OCI-LY1 (cell line): ENCODE data around the gene OTOS.

ENCODE experiments used
- H2AFZ ChIP-seq: fragments of 200-600 bp; sonication (generic), shearing (Covaris generic); 2 replicates; pipeline ENCODE4 v1.6.0; 2014; ENCODE audit warnings: antibody characterized with exemption, mild to moderate bottlenecking, low read length
- H3F3A ChIP-seq: fragments of 200-600 bp; sonication (generic), shearing (Covaris generic); 2 replicates; pipeline ENCODE4 v1.6.0; 2014; ENCODE audit warnings: mild to moderate bottlenecking, antibody characterized with exemption, low read length, moderate library complexity; ENCODE audit not compliant: insufficient read depth
- H3K27ac ChIP-seq: fragments of 200-600 bp; sonication (generic); 2 replicates; pipeline ENCODE4 v1.5.1; 2014; ENCODE audit warnings: low read length, mixed run types, mild to moderate bottlenecking, low read depth; ENCODE audit not compliant: poor library complexity, severe bottlenecking
- H3K27me3 ChIP-seq: fragments of 200-600 bp; sonication (generic); 2 replicates; pipeline ENCODE4 v1.6.0; 2014; ENCODE audit warnings: antibody characterized with exemption, mild to moderate bottlenecking, low read length, moderate library complexity; ENCODE audit not compliant: insufficient read depth
- H3K36me3 ChIP-seq: fragments of 200-600 bp; sonication (generic); 2 replicates; pipeline ENCODE4 v1.6.1; 2014; ENCODE audit warnings: mild to moderate bottlenecking, antibody characterized with exemption, low read length, moderate library complexity, mixed read lengths; ENCODE audit not compliant: insufficient read depth
- H3K4me1 ChIP-seq: fragments of 200-600 bp; sonication (generic); 2 replicates; pipeline ENCODE4 v1.5.1; 2014; ENCODE audit warnings: mild to moderate bottlenecking, low read length, moderate library complexity; ENCODE audit not compliant: insufficient read depth, severe bottlenecking
- H3K4me2 ChIP-seq: fragments of 200-600 bp; sonication (generic), shearing (Covaris generic); 2 replicates; pipeline ENCODE4 v1.6.1; 2014; ENCODE audit warnings: low read length
- H3K4me3 ChIP-seq: fragments of 200-600 bp; sonication (generic); 2 replicates; pipeline ENCODE4 v1.5.1; 2014; ENCODE audit warnings: low read length, low read depth, mild to moderate bottlenecking, mixed read lengths; ENCODE audit not compliant: poor library complexity, severe bottlenecking
- H3K79me2 ChIP-seq: fragments of 200-600 bp; shearing (Covaris generic); 2 replicates; pipeline ENCODE4 v1.6.1; 2016; ENCODE audit warnings: mixed run types, low read length, mixed read lengths; ENCODE audit not compliant: insufficient read depth
- H3K9ac ChIP-seq: fragments of 200-600 bp; sonication (generic), shearing (Covaris generic); 2 replicates; pipeline ENCODE4 v1.6.1; 2014; ENCODE audit warnings: mild to moderate bottlenecking, low read length, mixed read lengths
- H3K9me2 ChIP-seq: fragments of 200-600 bp; sonication (generic), shearing (Covaris generic); 2 replicates; pipeline ENCODE4 v1.6.1; 2014; ENCODE audit warnings: low read depth, mild to moderate bottlenecking, low read length, mixed read lengths
- H3K9me3 ChIP-seq: fragments of 200-600 bp; shearing (Covaris generic); 2 replicates; pipeline ENCODE4 v1.6.1; 2014; ENCODE audit warnings: low read length, mixed read lengths
- H4K20me1 ChIP-seq: fragments of 200-600 bp; sonication (generic), shearing (Covaris generic); 2 replicates; pipeline ENCODE4 v1.6.0; 2016; ENCODE audit warnings: mild to moderate bottlenecking, low read length; ENCODE audit not compliant: insufficient read depth
- EZH2 ChIP-seq: fragments of 200-600 bp; sonication (generic), shearing (Covaris generic); IDR thresholded peaks from 2 replicates; pipeline ENCODE4 v1.8.0; 2017; ENCODE audit warnings: borderline replicate concordance, mixed run types, mild to moderate bottlenecking, antibody characterized with exemption, low read length, moderate library complexity, mixed read lengths
- TF ChIP-seq, protein P1 (sequence below): fragments of 200-600 bp; sonication (generic), shearing (Covaris generic); IDR thresholded peaks from 2 replicates; pipeline ENCODE4 v1.5.1; 2017; ENCODE audit warnings: mild to moderate bottlenecking, antibody characterized with exemption, low read length, moderate library complexity, mixed read lengths

Gene OTOS

GRCh38 chr2:240098349-240098748, 42.1 kb downstream of the OTOS start:
- H3K79me2 ChIP-seq, result no peaks in the 10 kb centered on the region
- H3K4me3 ChIP-seq, result no peak overlapping the region
- H3F3A ChIP-seq, result no peaks in the 10 kb centered on the region
- no peak overlapping the region for H2AFZ ChIP-seq
- H3K9me3 ChIP-seq, result peaks cover 2% of the 10 kb centered on the region; the same call in 1 of the 2 replicates
- no peaks in the 10 kb centered on the region for H3K27me3 ChIP-seq
- no peak for TF ChIP-seq EZH2
- TF ChIP-seq, protein P1, sequence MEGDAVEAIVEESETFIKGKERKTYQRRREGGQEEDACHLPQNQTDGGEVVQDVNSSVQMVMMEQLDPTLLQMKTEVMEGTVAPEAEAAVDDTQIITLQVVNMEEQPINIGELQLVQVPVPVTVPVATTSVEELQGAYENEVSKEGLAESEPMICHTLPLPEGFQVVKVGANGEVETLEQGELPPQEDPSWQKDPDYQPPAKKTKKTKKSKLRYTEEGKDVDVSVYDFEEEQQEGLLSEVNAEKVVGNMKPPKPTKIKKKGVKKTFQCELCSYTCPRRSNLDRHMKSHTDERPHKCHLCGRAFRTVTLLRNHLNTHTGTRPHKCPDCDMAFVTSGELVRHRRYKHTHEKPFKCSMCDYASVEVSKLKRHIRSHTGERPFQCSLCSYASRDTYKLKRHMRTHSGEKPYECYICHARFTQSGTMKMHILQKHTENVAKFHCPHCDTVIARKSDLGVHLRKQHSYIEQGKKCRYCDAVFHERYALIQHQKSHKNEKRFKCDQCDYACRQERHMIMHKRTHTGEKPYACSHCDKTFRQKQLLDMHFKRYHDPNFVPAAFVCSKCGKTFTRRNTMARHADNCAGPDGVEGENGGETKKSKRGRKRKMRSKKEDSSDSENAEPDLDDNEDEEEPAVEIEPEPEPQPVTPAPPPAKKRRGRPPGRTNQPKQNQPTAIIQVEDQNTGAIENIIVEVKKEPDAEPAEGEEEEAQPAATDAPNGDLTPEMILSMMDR, result no peak
- H3K4me2 ChIP-seq, result no peak overlapping the region
- H3K4me1 ChIP-seq, result no peaks in the 10 kb centered on the region
- H3K27ac ChIP-seq, result no peak overlapping the region
- no peaks in the 10 kb centered on the region for H3K9me2 ChIP-seq
- H3K36me3 ChIP-seq, result no peaks in the 10 kb centered on the region
- no peaks in the 10 kb centered on the region for H4K20me1 ChIP-seq
- no peak overlapping the region for H3K9ac ChIP-seq

DNA sequence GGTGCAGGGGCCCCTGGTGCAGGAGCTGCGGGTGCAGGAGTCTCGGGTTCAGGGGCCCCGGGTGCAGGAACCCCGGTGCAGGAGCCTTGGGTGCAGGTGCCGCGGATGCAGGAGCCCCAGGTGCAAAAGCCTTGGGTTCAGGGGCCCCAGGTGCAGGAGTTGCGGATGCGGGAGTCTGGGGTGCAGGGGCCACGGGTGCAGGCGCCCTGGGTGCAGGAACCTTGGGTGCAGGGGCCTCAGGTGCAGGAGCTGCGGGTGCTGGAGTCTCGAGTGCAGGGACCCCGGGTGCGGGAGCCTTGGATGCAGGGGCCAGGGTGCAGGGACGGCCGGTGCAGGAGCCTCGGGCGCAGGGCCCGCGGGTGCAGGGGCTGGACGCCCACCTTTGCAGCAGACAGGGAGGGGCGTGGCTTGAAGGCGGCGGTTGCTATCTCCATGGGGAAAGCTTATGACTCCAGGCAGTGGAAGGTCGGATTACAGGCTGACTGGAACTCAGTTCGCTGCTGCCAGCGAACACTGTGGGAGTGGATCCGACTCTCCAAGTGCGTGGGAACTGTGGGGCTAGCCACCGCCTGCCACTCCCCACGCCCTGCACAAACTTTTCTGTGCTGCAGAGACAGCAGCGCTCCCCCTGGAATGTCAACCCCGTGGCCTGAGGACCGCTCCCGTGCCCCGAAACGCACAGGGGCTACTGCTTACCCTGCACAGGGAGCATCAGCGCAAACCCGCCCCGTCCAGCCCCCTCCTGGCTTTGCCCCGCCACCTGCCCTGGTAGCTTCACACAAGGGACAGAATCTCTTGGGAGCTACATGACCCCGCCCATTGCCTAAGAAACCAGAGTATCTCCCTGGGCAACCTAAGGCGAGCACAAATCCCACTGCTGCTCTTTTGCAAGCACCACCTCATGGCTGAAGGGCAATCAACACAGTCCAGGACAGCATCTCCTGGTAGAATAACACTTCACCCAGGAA, 44.6 kb downstream of the OTOS start:
- no peaks in the 10 kb centered on the region for H3K9me2 ChIP-seq
- no peaks in the 10 kb centered on the region for H3K27me3 ChIP-seq
- no peaks in the 10 kb centered on the region for H3K4me1 ChIP-seq
- no peak overlapping the region for H3K9ac ChIP-seq
- no peaks in the 10 kb centered on the region for H4K20me1 ChIP-seq
- no peaks in the 10 kb centered on the region for H3K79me2 ChIP-seq
- no peak overlapping the region for H2AFZ ChIP-seq
- H3K27ac ChIP-seq, result no peak overlapping the region
- TF ChIP-seq EZH2, result no peak
- TF ChIP-seq, protein P1, result no peak
- peaks cover 2% of the 10 kb centered on the region; the same call in 1 of the 2 replicates for H3K9me3 ChIP-seq
- H3K4me2 ChIP-seq, result no peak overlapping the region
- no peaks in the 10 kb centered on the region for H3F3A ChIP-seq
- H3K4me3 ChIP-seq, result no peak overlapping the region
- no peaks in the 10 kb centered on the region for H3K36me3 ChIP-seq

GRCh38 chr2:240089306-240089705, 51.2 kb downstream of the OTOS start:
- TF ChIP-seq, protein P1, result no peak
- no peak for TF ChIP-seq EZH2
- H2AFZ ChIP-seq, result no peak overlapping the region
- H3K79me2 ChIP-seq, result no peaks in the 10 kb centered on the region
- no peaks in the 10 kb centered on the region for H3F3A ChIP-seq
- H3K9me2 ChIP-seq, result no peaks in the 10 kb centered on the region
- H3K27ac ChIP-seq, result no peak overlapping the region
- no peak overlapping the region for H3K4me3 ChIP-seq
- H3K4me2 ChIP-seq, result no peak overlapping the region
- H4K20me1 ChIP-seq, result no peaks in the 10 kb centered on the region
- H3K9me3 ChIP-seq, result peaks cover 8% of the 10 kb centered on the region
- H3K36me3 ChIP-seq, result no peaks in the 10 kb centered on the region
- H3K4me1 ChIP-seq, result no peaks in the 10 kb centered on the region
- no peaks in the 10 kb centered on the region for H3K27me3 ChIP-seq
- H3K9ac ChIP-seq, result no peak overlapping the region
